NCI-H345 (cell line): ENCODE results near the gene CLDN22.

Source experiments
- DNase-seq: peaks from one replicate; lab custom pipeline; 2025; lab: John Stamatoyannopoulos, UW

The CLDN22 gene

GRCh38 chr4:183320211-183321059, at the start of gene CLDN22:
Gene CLDN22 (minus strand): TSS chr4:183320276. CDS start chr4:183320218, 58 bp downstream.
- no peak for DNase-seq

- no peak for DNase-seq
Measured at GRCh38 chr4:183369073-183369472, 49.0 kb upstream of the CLDN22 start.

GRCh38 chr4:183366206-183366835, 46.2 kb upstream of the CLDN22 start:
- no peak for DNase-seq

- DNase-seq = no peak
Measured at GRCh38 chr4:183364025-183364424, 43.9 kb upstream of the CLDN22 start.

GRCh38 chr4:183362916-183363542, 43.0 kb upstream of the CLDN22 start:
- no peak for DNase-seq

- no peak for DNase-seq
Measured at GRCh38 chr4:183362036-183362435, 42.0 kb upstream of the CLDN22 start.

GRCh38 chr4:183360161-183360919, 40.3 kb upstream of the CLDN22 start:
- no peak for DNase-seq

- DNase-seq = no peak
Measured at GRCh38 chr4:183358215-183358755, 38.2 kb upstream of the CLDN22 start.

GRCh38 chr4:183356931-183357675, 37.0 kb upstream of the CLDN22 start:
- DNase-seq = peak; percentile 41

GRCh38 chr4:183356173-183356830, 36.2 kb upstream of the CLDN22 start:
- no peak for DNase-seq

GRCh38 chr4:183355405-183355804, 35.3 kb upstream of the CLDN22 start:
- DNase-seq = no peak

- peak; percentile 67 for DNase-seq
Measured at GRCh38 chr4:183354219-183354618, 34.1 kb upstream of the CLDN22 start.

GRCh38 chr4:183353557-183353956, 33.5 kb upstream of the CLDN22 start:
- no peak for DNase-seq

GRCh38 chr4:183352546-183352945, 32.5 kb upstream of the CLDN22 start:
- DNase-seq = no peak

- DNase-seq = no peak
Measured at GRCh38 chr4:183350317-183351071, 30.4 kb upstream of the CLDN22 start.

- no peak for DNase-seq
Measured at GRCh38 chr4:183349673-183350072, 29.6 kb upstream of the CLDN22 start.

GRCh38 chr4:183348706-183349659, 28.9 kb upstream of the CLDN22 start:
- no peak for DNase-seq

GRCh38 chr4:183348136-183348535, 28.1 kb upstream of the CLDN22 start:
- DNase-seq = no peak

GRCh38 chr4:183347566-183347965, 27.5 kb upstream of the CLDN22 start:
- no peak for DNase-seq
